AG09309 (cell line): ENCODE results near the gene MLYCD.

Experiments used
- DNase-seq: peaks from one replicate; pipeline ENCODE4 v3.0.0-alpha.2; 2010; ENCODE audit warnings: low read depth
- H3K4me3 ChIP-seq: 2 replicates; pipeline ENCODE4 v1.5.1; 2011; ENCODE audit warnings: mild to moderate bottlenecking, low read depth, low read length, moderate library complexity; ENCODE audit not compliant: control insufficient read depth
- TF ChIP-seq, protein P1 (sequence below): IDR thresholded peaks from 2 replicates; pipeline ENCODE4 v1.5.1; 2011; ENCODE audit warnings: mild to moderate bottlenecking, low read depth, low read length, inconsistent platforms; ENCODE audit not compliant: insufficient read depth, control insufficient read depth; ENCODE audit errors: missing control alignments

Gene MLYCD

DNA sequence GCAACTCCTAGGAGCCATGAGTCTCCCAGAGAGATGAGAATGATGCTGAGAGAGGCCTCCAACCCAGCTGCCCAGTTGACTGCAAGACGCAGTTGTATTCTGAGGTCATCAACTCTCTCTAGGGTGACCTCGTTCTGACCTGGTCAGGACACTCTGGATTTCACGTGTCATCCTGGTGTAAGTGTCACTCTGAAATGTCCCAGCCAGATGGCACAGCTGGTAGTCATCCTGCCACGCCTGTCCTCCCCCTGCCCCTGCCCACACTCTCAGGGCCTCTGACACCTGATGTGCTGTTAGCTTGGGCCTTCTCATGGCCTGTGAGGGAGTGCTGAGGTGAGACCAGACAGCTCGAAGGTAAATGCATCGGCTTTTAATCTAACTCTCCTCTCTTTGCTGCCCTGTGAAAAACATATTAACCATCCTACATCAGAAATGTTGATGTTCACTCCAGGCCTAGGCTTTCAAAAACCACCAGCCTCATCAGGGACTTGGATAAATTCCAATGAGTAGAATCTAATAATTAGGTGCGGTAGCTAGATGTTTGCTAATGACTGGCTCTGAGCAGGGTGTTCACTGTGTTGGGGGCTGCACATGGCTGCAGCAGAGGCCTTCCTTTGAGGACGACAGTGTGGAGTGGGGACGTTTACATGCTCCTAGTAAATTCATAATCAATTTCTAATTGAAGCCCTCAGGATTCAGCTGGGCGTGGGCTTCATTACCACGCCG is 13.8 kb downstream of the MLYCD start:
- H3K4me3 ChIP-seq = no peak overlapping the region
- TF ChIP-seq, protein P1, sequence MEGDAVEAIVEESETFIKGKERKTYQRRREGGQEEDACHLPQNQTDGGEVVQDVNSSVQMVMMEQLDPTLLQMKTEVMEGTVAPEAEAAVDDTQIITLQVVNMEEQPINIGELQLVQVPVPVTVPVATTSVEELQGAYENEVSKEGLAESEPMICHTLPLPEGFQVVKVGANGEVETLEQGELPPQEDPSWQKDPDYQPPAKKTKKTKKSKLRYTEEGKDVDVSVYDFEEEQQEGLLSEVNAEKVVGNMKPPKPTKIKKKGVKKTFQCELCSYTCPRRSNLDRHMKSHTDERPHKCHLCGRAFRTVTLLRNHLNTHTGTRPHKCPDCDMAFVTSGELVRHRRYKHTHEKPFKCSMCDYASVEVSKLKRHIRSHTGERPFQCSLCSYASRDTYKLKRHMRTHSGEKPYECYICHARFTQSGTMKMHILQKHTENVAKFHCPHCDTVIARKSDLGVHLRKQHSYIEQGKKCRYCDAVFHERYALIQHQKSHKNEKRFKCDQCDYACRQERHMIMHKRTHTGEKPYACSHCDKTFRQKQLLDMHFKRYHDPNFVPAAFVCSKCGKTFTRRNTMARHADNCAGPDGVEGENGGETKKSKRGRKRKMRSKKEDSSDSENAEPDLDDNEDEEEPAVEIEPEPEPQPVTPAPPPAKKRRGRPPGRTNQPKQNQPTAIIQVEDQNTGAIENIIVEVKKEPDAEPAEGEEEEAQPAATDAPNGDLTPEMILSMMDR = no peak
- DNase-seq = no peak

DNA sequence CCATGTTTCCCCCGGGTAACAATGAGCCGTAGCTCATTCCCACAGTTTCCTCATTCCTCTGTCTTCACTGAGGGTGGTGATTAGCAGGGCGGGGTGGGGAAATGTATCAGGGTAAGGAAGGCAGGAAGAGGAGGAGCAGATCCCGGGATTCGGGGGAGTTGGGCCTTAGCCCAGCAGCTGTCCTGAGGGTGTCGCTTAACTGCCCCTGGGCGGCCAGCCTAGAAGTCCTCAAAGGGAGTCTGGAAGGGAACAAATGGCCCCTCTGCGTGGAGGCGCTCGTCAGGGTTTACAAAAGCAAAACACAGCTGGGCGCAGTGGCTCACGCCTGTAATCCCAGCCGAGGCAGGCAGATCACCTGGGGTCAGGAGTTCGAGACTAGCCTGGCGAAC is 14.3 kb downstream of the MLYCD start:
- DNase-seq = no peak

DNA sequence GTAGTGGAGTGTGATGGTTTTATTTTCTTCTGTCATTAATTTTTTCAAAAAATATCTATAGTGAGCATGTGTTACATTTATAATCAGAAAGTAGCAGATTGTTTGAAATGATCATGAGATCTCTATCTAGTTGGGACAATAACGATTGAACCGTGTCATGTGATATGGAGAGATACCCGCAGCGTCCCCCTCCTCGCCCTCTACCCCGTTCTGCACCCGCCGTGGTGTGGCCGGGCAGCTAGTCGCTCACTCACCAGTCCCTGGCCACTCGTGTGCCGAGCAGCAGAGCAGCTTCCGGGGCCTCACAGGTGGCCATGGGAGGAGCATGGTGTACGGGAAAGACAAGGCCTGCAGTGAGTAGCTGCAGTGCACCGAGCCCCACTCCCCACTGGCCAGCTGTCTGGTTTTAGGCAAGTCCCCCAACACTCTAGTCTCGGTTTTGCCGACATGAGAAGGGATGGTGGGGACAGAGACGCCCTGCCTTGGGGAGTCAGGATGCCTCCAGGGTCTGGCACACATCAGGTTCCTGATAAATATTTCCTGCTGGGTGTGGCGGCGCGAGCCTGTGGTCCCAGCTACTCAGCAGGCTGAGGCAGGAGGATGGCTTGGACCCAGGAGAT is 15.3 kb downstream of the MLYCD start:
- DNase-seq = no peak
- TF ChIP-seq, protein P1 = no peak
- H3K4me3 ChIP-seq = no peak overlapping the region

More for the DNA sequence above, 14.3 kb downstream of the MLYCD start:
- TF ChIP-seq, protein P1 = no peak
- H3K4me3 ChIP-seq = no peak overlapping the region

DNA sequence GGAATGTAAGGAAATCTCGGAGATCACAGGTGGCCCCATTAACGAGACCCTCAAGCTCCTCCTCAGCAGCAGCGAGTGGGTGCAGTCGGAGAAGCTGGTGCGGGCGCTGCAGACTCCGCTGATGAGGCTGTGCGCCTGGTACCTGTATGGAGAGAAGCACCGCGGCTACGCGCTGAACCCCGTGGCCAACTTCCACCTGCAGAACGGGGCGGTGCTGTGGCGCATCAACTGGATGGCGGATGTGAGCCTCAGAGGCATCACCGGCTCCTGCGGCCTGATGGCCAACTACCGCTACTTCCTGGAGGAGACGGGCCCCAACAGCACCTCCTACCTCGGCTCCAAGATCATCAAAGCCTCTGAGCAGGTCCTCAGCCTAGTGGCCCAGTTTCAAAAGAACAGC is 16.2 kb downstream of the MLYCD start:
- no peak overlapping the region for H3K4me3 ChIP-seq
- TF ChIP-seq, protein P1 = no peak
- no peak for DNase-seq

DNA sequence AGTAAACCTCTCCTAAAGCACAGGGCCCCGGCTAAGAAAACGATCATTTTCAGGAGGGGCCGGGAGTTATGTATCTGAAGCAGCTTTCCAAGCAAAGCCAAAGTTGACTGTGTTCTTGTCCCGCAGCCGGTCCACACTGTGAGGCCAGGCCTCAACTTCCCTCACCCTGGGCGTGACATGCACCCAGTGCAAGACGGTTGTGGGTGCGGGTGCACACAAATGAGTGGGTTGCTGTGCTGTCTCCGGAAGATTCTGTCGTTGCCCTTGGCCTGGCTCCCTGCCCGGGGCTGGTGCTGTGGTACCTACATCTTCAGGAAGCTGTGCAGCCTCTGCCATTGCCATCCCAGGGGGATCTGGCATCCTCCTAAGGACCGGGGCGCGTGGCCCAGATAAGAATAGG is 16.6 kb downstream of the MLYCD start:
- no peak for DNase-seq
- TF ChIP-seq, protein P1 = no peak
- H3K4me3 ChIP-seq = no peak overlapping the region

DNA sequence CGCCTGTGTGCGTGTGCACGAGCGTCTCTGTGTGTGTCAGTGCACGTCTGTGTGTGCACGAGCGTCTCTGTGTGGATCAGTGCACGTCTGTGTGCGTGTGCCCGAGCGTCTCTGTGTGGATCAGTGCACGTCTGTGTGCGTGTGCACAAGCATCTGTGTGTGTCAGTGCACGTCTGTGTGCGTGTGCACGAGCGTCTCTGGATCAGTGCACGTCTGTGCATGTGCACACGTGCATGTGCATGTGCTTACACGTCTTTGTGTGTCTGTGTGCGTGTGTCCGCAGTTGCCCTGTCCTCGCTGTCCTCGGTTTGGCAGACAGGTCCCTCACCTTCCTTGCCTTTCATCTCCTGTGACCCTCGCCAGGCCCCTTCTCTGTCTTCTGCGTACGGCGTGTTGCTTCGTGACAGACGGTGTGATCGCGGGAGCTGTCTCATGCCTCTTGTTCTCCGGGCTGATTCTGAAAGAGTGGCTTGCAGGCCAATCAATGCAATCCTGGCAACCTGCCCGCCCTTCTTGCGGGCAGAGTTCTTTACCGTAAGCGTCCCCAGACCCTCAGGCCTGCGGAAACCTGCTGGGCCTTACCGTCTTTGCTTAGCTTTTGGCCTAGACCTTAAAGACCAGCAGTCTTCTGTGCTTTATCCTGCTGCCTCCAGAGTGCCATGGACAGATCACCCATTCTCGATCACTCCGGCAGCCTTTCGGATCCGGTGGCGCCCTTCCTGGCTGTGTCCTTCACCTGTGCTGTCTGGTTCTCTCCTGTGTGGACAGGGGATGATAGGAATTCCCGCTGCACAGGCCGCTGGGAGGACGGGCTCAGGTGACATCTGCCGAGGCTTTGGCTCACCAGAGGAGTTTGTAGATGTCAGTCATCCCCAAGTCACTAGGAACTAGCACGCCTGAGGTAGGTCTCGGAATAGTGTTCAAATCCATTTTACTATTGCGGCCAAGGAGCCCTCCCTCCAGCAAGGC is 18.5 kb downstream of the MLYCD start:
- no peak for DNase-seq
- TF ChIP-seq, protein P1 = no peak
- no peak overlapping the region for H3K4me3 ChIP-seq
